HG03159 (cell line): Measurements from ENCODE around the gene PHF11.

Source experiments
- ATAC-seq: cut with Tn5 transposase; IDR thresholded peaks from one replicate; pipeline ENCODE4 v1.9.1; 2021; ENCODE audit warnings: mild to moderate bottlenecking, moderate library complexity; ENCODE audit not compliant: unreplicated experiment

PHF11 gene

GRCh38 chr13:49497272-49497671 is 1.5 kb downstream of the PHF11 start:
- ATAC-seq: no peak

- no peak for ATAC-seq
Measured at GRCh38 chr13:49498206-49498605, 2.5 kb downstream of the PHF11 start.

GRCh38 chr13:49499889-49500660 is 4.3 kb downstream of the PHF11 start:
- no peak for ATAC-seq

- ATAC-seq: no peak
Measured at GRCh38 chr13:49502954-49503353, 7.2 kb downstream of the PHF11 start.

GRCh38 chr13:49503951-49504350 is 8.2 kb downstream of the PHF11 start:
- no peak for ATAC-seq

- no peak for ATAC-seq
Measured at GRCh38 chr13:49512578-49512977, 16.8 kb downstream of the PHF11 start.

GRCh38 chr13:49516467-49516866 is 20.7 kb downstream of the PHF11 start:
- no peak for ATAC-seq

GRCh38 chr13:49517461-49517860 is 21.7 kb downstream of the PHF11 start:
- ATAC-seq: no peak

GRCh38 chr13:49521224-49521623 is 25.5 kb downstream of the PHF11 start:
- ATAC-seq: no peak

GRCh38 chr13:49524740-49525501 is 29.2 kb downstream of the PHF11 start:
- ATAC-seq: no peak

GRCh38 chr13:49527123-49527522 is 31.4 kb downstream of the PHF11 start:
- ATAC-seq: no peak

GRCh38 chr13:49528161-49528560 is 32.4 kb downstream of the PHF11 start:
- ATAC-seq: no peak

- peak; percentile 57 for ATAC-seq
Measured at GRCh38 chr13:49530457-49530856, 34.7 kb downstream of the PHF11 start.

GRCh38 chr13:49532593-49532992 is 36.8 kb downstream of the PHF11 start:
- no peak for ATAC-seq

GRCh38 chr13:49533011-49533410 is 37.3 kb downstream of the PHF11 start:
- no peak for ATAC-seq

- no peak for ATAC-seq
Measured at GRCh38 chr13:49533591-49534269, 38.0 kb downstream of the PHF11 start.

GRCh38 chr13:49536144-49536873 is 40.6 kb downstream of the PHF11 start:
- no peak for ATAC-seq

GRCh38 chr13:49538404-49538803 is 42.7 kb downstream of the PHF11 start:
- ATAC-seq: no peak

GRCh38 chr13:49539313-49539712 is 43.6 kb downstream of the PHF11 start:
- ATAC-seq: no peak

GRCh38 chr13:49539746-49540145 is 44.0 kb downstream of the PHF11 start:
- ATAC-seq: no peak

- ATAC-seq: peak; percentile 59
Measured at GRCh38 chr13:49540552-49540951, 44.8 kb downstream of the PHF11 start.
